ENCODE data around the gene MIER2.

GRCh38 chr19:335072-335471 lies 9.5 kb downstream of the MIER2 start:
- no peak for TF ChIP-seq REST (IDR thresholded peaks at IDR 0.05; ENCODE audit: insufficient read depth in 1 of 2, low read depth in 2 of 2, low read length in 2 of 2)
- no peak for TF ChIP-seq POLR2AphosphoS5 (IDR thresholded peaks at IDR 0.05; ENCODE audit: low read depth, low read length)
- no peak for TF ChIP-seq TAF1 (IDR thresholded peaks at IDR 0.05; ENCODE audit: borderline replicate concordance, insufficient read depth, low read length)
- TF ChIP-seq SIN3A (IDR thresholded peaks at IDR 0.05; ENCODE audit: borderline replicate concordance, insufficient read depth, low read length) = no peak
- no peak for TF ChIP-seq FOXP2 (optimal IDR thresholded peaks at IDR 0.05; ENCODE audit: borderline replicate concordance, extremely low read depth, extremely low read length, insufficient read depth)

All from PFSK-1 (cell line).